ENCODE data around the gene POM121. TPM values are rescaled to one million over a fixed set of nuclear protein-coding genes. Genes with fewer than 3 reads are reported as not detected.
"Not testable (repeated sequence)": the region's sequence is repeated elsewhere in the genome, so short reads cannot be mapped to it uniquely, and the experiment has no call there.

POM121 gene
- total RNA-seq, 1 experiment from 2014 or later, result 56.6 TPM

DNA sequence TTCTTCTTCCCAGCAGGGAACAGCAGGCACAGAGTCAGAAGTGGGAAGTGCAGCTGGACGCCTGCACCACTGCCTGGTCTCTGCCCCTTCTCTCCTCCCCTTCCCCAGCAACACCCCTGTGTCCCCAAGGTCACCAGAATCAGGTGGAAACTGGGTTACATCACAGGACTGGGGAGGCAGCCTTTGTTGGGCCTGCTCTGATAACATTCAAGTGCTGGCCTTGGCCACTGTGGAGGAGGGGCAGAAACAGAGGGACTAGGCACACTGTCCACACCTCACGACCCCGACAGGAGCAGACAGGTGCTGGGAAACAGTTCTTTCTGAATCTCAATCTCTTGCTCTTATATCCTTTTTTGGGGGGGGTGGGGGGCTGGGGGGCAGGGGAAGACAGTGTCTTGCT lies 42.0 kb downstream of the POM121 start:
- H3K4me1 ChIP-seq (ENCODE audit: insufficient read depth, low read length, poor library complexity, severe bottlenecking); BruUV-seq (replicated peaks); H3K27me3 ChIP-seq (replicated peaks; ENCODE audit: insufficient read depth, low read depth, low read length, poor library complexity); H3K36me3 ChIP-seq (ENCODE audit: insufficient read depth, low read length, poor library complexity, severe bottlenecking); POLR2A ChIA-PET (ENCODE audit: low non-redundant PET); intact Hi-C loops (cut with micrococcal nuclease; ENCODE audit: unreplicated experiment); H3K27ac ChIP-seq (ENCODE audit: low read depth, low read length, poor library complexity, severe bottlenecking); H3K4me3 ChIP-seq (ENCODE audit: low read depth, low read length, poor library complexity, severe bottlenecking); DNase-seq (ENCODE audit: low spot score); H3K9me3 ChIP-seq (ENCODE audit: low read depth, low read length, poor library complexity, severe bottlenecking); CTCF ChIA-PET: not testable (repeated sequence)

DNA sequence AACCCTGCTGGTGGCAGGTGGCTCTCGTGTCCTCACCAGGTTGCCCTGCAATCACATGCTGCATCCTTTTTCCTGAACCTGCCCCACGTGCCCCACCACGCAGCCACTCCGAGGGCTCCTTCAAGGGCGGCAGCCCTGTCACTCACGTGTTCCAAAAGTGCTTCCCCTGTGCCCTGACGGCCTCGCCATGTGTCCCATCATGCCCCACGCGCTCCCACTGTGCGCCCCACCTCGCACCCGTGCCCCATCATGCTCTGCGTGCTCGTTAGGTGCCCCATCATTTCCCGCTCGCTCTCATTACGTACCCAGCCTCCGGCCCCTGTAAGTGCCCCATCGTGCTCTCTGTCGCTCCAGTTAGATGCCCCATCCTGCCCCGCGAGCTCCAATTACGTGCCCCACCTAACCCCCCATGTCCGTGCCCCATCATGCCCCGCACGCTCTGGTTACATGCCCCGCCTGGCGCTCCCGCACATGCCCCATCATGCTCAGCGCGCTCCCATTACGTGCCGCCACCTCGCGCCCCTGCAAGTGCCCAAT lies 44.2 kb downstream of the POM121 start, which contains the start of gene TRIM74:
Gene TRIM74 (minus strand): TSS at position 487 of the 537 bp plus-strand sequence. CDS start 3,309 bp downstream, outside the sequence.
- H3K27ac ChIP-seq (ENCODE audit: low read depth, low read length, poor library complexity, severe bottlenecking); H3K36me3 ChIP-seq (ENCODE audit: insufficient read depth, low read length, poor library complexity, severe bottlenecking); H3K9me3 ChIP-seq (ENCODE audit: low read depth, low read length, poor library complexity, severe bottlenecking); CTCF ChIA-PET; H3K4me3 ChIP-seq (ENCODE audit: low read depth, low read length, poor library complexity, severe bottlenecking); DNase-seq (ENCODE audit: low spot score); BruUV-seq (replicated peaks); POLR2A ChIA-PET (ENCODE audit: low non-redundant PET); H3K4me1 ChIP-seq (ENCODE audit: insufficient read depth, low read length, poor library complexity, severe bottlenecking); intact Hi-C loops (cut with micrococcal nuclease; ENCODE audit: unreplicated experiment); H3K27me3 ChIP-seq (replicated peaks; ENCODE audit: insufficient read depth, low read depth, low read length, poor library complexity): not testable (repeated sequence)

DNA sequence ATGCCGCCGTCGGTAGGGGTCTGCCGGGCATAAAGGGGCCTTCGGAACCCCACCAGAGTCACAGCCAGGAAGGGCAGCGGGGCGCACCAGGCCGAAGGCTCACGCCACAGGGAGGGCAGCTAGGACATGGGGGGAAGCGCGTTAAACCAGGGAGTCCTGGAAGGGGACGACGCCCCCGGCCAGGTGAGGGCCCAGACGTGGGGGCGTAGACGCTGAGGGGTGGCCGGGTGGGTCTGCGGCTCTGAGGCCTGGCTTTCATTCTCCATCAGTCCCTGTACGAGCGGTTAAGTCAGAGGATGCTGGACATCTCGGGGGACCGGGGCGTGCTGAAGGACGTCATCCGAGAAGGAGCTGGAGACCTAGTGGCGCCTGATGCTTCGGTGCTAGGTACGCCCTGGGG lies 44.8 kb downstream of the POM121 start:
- POLR2A ChIA-PET (ENCODE audit: low non-redundant PET); H3K4me1 ChIP-seq (ENCODE audit: insufficient read depth, low read length, poor library complexity, severe bottlenecking); H3K36me3 ChIP-seq (ENCODE audit: insufficient read depth, low read length, poor library complexity, severe bottlenecking); DNase-seq (ENCODE audit: low spot score); H3K4me3 ChIP-seq (ENCODE audit: low read depth, low read length, poor library complexity, severe bottlenecking); intact Hi-C loops (cut with micrococcal nuclease; ENCODE audit: unreplicated experiment); BruUV-seq (replicated peaks); H3K27ac ChIP-seq (ENCODE audit: low read depth, low read length, poor library complexity, severe bottlenecking); H3K9me3 ChIP-seq (ENCODE audit: low read depth, low read length, poor library complexity, severe bottlenecking); CTCF ChIA-PET; H3K27me3 ChIP-seq (replicated peaks; ENCODE audit: insufficient read depth, low read depth, low read length, poor library complexity): not testable (repeated sequence)

DNA sequence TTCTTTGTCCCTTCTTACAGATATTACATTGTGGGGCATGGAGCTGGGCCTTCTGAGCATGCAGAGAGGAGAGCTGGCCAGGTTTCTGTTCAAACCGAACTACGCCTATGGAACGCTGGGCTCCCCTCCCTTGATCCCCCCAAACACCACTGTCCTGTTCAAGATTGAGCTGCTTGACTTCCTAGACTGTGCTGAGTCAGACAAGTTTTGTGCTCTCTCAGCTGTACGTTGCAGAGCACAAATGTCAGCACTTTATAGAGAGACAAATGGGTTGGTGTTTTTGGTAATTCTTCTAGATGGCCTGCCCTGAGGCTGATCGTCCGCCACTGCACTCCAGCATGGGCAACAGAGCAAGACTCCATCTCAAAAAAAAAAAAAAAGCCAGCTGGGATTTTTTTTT lies 46.6 kb downstream of the POM121 start:
- H3K4me3 ChIP-seq (ENCODE audit: low read depth, low read length, poor library complexity, severe bottlenecking); BruUV-seq (replicated peaks); H3K27me3 ChIP-seq (replicated peaks; ENCODE audit: insufficient read depth, low read depth, low read length, poor library complexity); intact Hi-C loops (cut with micrococcal nuclease; ENCODE audit: unreplicated experiment); H3K27ac ChIP-seq (ENCODE audit: low read depth, low read length, poor library complexity, severe bottlenecking); H3K4me1 ChIP-seq (ENCODE audit: insufficient read depth, low read length, poor library complexity, severe bottlenecking); H3K36me3 ChIP-seq (ENCODE audit: insufficient read depth, low read length, poor library complexity, severe bottlenecking); CTCF ChIA-PET; DNase-seq (ENCODE audit: low spot score); POLR2A ChIA-PET (ENCODE audit: low non-redundant PET); H3K9me3 ChIP-seq (ENCODE audit: low read depth, low read length, poor library complexity, severe bottlenecking): not testable (repeated sequence)

DNA sequence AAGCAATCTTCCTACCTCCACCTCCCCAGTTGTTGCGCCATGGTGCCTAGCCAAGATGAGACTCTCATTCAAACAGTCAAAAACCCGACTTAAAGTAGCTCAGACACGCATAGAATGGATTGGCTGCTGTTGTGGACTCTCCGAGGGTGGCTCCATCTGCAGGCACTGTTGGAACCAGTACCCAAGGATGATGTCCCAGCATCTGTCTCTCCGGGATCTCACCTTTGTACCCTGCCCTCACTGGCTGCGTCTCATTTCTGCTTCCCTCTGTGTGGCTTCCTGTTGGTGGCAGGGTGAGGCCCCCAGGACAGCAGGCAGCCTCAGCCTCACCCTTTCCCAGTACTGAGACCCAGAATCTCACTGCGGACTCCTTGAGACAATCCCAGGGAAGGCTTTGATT lies 49.9 kb downstream of the POM121 start:
- BruUV-seq (replicated peaks); H3K27ac ChIP-seq (ENCODE audit: low read depth, low read length, poor library complexity, severe bottlenecking); H3K27me3 ChIP-seq (replicated peaks; ENCODE audit: insufficient read depth, low read depth, low read length, poor library complexity); H3K4me1 ChIP-seq (ENCODE audit: insufficient read depth, low read length, poor library complexity, severe bottlenecking); POLR2A ChIA-PET (ENCODE audit: low non-redundant PET); H3K4me3 ChIP-seq (ENCODE audit: low read depth, low read length, poor library complexity, severe bottlenecking); H3K9me3 ChIP-seq (ENCODE audit: low read depth, low read length, poor library complexity, severe bottlenecking); CTCF ChIA-PET; DNase-seq (ENCODE audit: low spot score); H3K36me3 ChIP-seq (ENCODE audit: insufficient read depth, low read length, poor library complexity, severe bottlenecking); intact Hi-C loops (cut with micrococcal nuclease; ENCODE audit: unreplicated experiment): not testable (repeated sequence)

DNA sequence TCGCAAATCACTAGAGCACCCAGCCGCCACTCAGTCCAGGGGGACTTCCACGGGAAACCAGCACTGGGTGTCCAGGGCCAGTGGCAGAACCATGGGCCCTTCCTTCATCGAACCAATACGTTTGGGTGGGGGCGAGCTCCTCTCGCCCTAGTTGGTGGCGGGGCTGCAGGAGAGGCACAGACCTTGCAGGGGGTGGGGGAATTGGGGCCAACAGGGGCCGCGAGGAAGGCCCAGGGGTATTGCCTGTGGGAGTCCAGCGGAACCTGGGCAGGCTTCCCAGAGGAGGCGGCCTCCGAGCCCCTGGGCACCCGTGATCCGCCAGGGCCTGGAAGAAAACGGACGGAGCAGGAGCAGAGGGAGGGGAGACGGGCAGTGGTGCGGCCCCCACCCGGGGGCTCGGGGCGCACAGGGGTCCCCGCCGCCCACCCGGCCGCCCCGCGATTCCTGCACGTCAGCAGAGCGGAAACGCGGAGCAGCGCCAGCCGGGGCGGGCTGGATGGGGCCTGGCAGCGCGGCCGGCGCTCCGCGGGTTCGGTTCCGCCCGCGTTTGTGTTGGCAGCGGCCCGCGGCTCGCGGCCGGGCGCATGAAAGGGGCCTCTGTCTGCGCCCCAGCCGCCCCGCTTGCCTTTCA lies 50.9 kb downstream of the POM121 start:
- H3K9me3 ChIP-seq (ENCODE audit: low read depth, low read length, poor library complexity, severe bottlenecking); H3K4me1 ChIP-seq (ENCODE audit: insufficient read depth, low read length, poor library complexity, severe bottlenecking); H3K27ac ChIP-seq (ENCODE audit: low read depth, low read length, poor library complexity, severe bottlenecking); H3K36me3 ChIP-seq (ENCODE audit: insufficient read depth, low read length, poor library complexity, severe bottlenecking); POLR2A ChIA-PET (ENCODE audit: low non-redundant PET); BruUV-seq (replicated peaks); CTCF ChIA-PET; DNase-seq (ENCODE audit: low spot score); H3K27me3 ChIP-seq (replicated peaks; ENCODE audit: insufficient read depth, low read depth, low read length, poor library complexity); H3K4me3 ChIP-seq (ENCODE audit: low read depth, low read length, poor library complexity, severe bottlenecking); intact Hi-C loops (cut with micrococcal nuclease; ENCODE audit: unreplicated experiment): not testable (repeated sequence)

DNA sequence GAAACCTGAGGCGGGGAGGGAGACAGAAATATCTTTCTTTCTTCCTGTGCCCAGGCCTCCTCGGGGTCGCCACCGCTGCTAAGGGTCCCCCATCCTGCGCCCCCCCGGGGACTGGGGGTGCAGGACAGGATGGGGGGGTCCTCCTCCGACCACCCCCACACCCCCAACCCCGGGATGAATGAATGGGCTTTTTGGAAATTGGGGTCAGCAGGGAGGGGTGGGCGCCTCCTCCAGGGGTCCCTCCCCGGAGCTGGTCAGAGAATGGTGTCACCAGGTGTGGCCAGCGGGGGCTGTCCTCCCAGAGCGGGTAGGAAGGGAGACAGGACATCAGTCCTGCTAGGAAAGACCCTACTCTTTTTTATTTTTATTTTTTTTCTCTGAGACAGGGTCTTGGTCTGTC lies 51.5 kb downstream of the POM121 start:
- H3K36me3 ChIP-seq (ENCODE audit: insufficient read depth, low read length, poor library complexity, severe bottlenecking); POLR2A ChIA-PET (ENCODE audit: low non-redundant PET); H3K9me3 ChIP-seq (ENCODE audit: low read depth, low read length, poor library complexity, severe bottlenecking); H3K4me3 ChIP-seq (ENCODE audit: low read depth, low read length, poor library complexity, severe bottlenecking); H3K4me1 ChIP-seq (ENCODE audit: insufficient read depth, low read length, poor library complexity, severe bottlenecking); intact Hi-C loops (cut with micrococcal nuclease; ENCODE audit: unreplicated experiment); DNase-seq (ENCODE audit: low spot score); H3K27ac ChIP-seq (ENCODE audit: low read depth, low read length, poor library complexity, severe bottlenecking); H3K27me3 ChIP-seq (replicated peaks; ENCODE audit: insufficient read depth, low read depth, low read length, poor library complexity); CTCF ChIA-PET; BruUV-seq (replicated peaks): not testable (repeated sequence)

DNA sequence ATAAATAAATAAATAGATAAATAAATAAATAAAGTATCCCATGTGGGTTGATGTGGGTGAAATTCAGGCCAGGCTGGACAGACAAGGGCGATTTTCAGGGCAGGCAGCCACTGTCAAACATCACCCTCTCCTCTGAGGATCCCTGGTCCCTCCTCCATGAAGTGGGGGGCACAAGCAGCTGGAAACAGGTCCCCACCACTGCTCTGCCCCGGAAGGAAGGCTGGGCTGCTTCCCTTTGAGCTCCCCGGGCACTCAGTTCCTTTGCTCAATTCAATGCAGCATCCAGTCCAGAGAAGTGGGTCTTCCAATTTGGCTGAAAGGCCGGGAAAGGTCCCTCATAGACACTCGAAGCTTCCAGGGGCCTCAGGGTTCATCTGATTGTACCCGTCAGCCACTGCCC lies 55.5 kb downstream of the POM121 start:
- H3K9me3 ChIP-seq (ENCODE audit: low read depth, low read length, poor library complexity, severe bottlenecking); H3K4me1 ChIP-seq (ENCODE audit: insufficient read depth, low read length, poor library complexity, severe bottlenecking); intact Hi-C loops (cut with micrococcal nuclease; ENCODE audit: unreplicated experiment); H3K27me3 ChIP-seq (replicated peaks; ENCODE audit: insufficient read depth, low read depth, low read length, poor library complexity); POLR2A ChIA-PET (ENCODE audit: low non-redundant PET); BruUV-seq (replicated peaks); CTCF ChIA-PET; H3K4me3 ChIP-seq (ENCODE audit: low read depth, low read length, poor library complexity, severe bottlenecking); H3K36me3 ChIP-seq (ENCODE audit: insufficient read depth, low read length, poor library complexity, severe bottlenecking); DNase-seq (ENCODE audit: low spot score); H3K27ac ChIP-seq (ENCODE audit: low read depth, low read length, poor library complexity, severe bottlenecking): not testable (repeated sequence)

Measured in A673 (cell line).